GM12872 (cell line): ENCODE measurements around the gene TRIM47.

Experiments
- TF ChIP-seq, protein P1 (sequence below): IDR thresholded peaks from 3 replicates; pipeline ENCODE4 v1.5.1; 2011; ENCODE audit warnings: low read depth, mild to moderate bottlenecking, low read length, moderate library complexity; ENCODE audit not compliant: insufficient read depth

Gene TRIM47

DNA sequence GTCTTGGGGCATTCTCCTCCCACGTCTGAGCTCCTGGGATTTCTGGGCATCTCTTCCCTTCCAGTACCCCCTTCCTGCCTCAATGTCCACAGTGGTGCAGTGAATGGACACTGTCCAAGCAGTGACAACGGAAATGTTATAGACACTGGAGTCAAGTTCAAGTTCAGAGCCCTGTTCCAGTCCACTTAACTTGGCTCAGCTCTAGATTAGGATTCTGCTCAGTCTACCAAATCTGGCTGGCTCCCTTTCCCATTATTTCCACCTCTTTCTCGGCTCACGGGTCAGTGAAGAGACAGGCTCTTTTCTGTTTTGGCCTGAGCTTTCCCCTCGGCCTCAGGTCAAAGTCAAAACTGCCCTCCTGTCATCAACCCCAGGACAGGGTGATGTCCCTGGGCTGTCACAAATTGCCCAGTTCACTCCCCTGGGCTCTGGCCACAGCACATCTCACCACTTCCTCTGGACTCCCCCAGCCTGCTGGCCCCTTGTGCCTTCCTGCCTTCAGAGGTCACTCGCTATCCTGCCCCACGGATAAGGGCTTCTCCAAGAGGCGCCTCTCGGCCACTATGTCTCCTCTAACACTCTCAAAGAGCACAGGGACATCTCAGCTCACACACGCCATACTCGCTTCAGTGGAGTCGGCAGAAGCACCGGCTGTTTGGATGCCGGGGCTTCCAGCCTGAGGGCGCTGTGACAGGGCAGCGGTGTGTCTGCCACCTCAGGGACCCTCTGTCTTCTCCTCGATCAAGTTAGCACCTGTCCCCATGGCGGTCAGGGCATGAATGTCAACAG is 44.0 kb upstream of the TRIM47 start:
- TF ChIP-seq, protein P1, sequence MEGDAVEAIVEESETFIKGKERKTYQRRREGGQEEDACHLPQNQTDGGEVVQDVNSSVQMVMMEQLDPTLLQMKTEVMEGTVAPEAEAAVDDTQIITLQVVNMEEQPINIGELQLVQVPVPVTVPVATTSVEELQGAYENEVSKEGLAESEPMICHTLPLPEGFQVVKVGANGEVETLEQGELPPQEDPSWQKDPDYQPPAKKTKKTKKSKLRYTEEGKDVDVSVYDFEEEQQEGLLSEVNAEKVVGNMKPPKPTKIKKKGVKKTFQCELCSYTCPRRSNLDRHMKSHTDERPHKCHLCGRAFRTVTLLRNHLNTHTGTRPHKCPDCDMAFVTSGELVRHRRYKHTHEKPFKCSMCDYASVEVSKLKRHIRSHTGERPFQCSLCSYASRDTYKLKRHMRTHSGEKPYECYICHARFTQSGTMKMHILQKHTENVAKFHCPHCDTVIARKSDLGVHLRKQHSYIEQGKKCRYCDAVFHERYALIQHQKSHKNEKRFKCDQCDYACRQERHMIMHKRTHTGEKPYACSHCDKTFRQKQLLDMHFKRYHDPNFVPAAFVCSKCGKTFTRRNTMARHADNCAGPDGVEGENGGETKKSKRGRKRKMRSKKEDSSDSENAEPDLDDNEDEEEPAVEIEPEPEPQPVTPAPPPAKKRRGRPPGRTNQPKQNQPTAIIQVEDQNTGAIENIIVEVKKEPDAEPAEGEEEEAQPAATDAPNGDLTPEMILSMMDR: no peak

DNA sequence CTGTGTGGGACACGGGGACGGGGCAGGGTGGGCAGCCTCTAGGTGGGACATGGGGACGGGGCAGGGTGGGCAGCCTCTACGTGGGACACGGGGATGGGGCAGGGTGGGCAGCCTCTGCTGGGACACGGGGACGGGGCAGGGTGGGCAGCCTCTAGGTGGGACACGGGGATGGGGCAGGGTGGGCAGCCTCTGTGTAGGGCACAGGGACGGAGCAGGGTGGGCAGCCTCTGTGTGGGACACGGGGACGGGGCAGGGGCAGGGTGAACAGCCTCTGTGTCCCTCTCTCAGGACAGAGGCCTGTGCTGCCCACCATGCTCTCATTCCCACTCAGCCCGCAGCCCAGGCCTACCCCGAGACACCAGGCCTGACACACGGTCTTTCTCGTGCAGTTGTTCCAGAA is 43.2 kb upstream of the TRIM47 start:
- TF ChIP-seq, protein P1: no peak

DNA sequence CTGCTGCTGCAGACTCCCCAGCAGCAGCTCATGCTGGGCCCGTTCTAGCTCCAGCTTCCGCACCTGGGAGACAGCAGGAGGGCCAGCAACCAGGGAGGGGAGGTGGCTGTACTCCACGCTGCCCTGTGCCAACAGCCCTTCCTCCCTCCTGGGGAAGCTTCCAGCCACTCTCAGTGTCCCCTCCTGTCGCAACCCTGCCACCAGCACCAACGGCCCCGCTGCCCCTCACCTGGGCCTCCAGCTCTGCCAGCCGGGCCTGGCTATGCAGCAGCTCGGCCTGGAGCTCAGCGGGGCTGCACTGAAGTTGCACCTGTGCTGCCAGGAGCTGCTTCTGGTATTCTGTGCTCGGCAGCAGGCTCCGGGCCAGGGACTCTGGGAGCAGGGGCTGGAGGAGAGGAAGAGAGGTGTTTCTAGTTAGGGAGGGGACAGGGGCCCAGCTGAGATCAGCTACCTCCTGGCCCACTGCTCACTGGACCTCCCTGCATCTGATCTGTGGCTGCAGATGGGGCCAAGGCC is 41.7 kb upstream of the TRIM47 start:
- TF ChIP-seq, protein P1: no peak

DNA sequence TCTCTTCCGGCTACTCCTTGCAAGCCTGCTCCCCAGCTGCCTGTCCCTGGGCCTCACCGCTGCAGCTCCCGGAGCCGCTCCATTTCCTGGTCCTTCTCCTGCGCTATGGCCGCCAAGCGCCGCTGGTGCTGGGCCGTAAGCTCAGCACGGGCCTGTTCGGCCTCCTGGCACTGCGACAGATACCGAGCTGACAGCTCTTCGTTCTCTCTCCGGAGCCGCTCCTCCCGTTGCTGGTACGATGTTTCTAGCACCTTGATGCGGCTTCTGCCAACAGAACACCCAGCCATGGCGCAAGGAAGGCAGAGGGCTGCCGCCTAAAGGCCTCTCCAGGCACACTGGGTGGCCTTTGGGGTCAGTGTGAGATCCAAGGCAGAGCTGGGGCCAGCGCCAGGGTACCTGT is 41.2 kb upstream of the TRIM47 start:
- TF ChIP-seq, protein P1: no peak

DNA sequence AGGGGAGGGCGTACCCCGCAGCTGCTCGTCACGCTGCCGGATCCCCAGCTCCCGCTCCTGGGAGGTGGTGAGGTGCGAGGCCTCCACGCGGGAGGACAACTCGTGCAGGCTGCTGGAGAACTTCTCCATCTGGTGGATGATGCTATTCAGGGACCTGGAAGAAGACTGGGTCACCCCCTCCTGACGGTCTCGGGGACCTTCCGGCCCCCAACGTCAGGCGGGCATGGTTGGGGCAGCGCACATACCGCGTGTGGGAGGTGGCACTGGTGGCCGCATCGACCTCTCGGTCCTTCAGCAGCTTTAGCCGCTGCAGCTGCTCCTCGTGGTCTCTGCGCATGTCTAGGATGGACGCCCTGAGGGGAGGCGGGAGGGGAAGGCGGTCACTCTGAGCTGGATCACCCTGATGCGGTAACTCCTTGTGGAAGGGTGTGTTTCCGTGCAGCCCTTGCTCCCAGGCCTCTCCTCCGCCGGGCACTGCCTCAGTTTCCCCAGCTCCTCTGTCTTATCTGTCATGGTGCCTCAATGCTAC is 39.6 kb upstream of the TRIM47 start:
- TF ChIP-seq, protein P1: no peak

DNA sequence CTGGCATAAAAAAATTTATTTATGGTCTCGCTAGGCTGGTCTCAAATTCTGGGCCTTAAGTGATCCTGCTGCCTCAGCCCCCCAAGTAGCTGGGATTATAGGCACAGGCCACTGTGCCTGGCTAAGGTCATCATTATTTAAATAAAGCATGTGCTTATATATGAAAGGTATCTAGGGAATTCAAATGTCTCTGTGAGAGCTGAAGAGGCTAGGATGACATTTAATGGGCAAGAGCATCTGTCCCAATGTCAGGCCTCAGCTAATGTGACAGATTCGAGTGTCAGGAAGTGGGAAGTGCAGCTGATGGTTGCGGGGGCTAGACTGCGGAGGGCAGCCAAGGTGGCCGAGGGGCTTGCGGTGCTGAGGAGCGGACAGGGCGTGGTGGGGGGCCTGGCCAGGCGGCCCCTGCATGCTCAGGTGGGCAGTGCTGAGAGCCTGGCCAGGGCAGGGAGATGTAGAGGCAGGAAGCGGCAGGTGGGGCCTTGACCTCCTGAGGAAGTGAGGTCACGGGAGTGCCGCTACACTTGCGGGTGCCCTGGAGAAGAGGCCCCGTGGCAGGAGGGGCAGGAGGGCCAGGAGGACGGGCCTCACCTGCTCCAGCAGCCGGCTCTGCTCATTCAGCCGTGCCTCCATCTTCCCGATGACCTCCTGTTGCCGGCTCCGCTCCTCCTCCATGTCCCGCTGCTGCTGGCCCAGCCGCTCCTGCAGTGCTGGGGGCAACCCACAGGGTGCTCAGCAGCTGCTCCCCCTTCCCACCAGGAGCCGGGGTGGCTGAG is 38.9 kb upstream of the TRIM47 start:
- TF ChIP-seq, protein P1: no peak

DNA sequence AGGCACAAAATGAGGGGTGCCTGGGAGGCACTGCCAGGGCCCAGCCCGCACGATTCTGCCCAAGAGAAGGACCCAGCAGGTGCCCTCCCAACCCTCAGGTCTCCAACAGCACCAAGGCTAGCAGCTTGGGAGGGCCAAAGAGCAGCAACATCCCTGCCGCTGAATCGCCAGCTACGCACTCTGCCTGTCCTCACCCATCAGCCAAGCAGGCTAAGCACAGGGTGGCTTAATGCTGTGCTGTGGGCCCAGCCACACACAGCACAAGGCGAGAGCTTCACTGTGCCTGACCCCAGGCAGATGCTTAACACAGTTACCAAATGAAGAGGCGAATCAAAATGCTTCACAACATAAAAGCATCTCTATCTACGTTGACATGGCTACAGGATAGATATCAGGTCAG is 36.9 kb upstream of the TRIM47 start:
- TF ChIP-seq, protein P1: no peak
